ENCODE measurements around the gene WNT7B.

The WNT7B gene

DNA sequence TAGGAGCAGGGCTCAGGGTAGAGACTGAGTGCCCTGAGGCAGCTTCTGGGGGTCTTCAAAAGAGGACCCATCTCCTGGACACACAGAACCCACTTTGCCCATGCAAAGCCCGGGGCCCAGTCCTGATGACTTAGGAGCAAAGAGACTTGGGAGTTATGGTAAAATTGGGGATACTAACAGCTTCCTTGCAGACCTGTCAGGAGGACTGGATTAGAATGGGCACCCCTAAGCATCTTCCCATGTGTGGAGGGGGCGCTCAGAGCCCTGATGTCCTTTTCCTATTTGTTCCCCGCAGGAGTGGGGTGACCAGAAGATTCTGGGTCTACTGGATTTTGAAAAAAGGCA, 100.0 kb downstream of the WNT7B start:
- Histone ChIP-seq H3K9ac (ENCODE audit: low read length) (no peak overlapping the region), H3K4me2 (ENCODE audit: low read length, poor library complexity, severe bottlenecking) (no peak overlapping the region), H2BK120ac (ENCODE audit: low read depth, low read length) (no peak overlapping the region), H2AK5ac (ENCODE audit: low read length, severe bottlenecking) (no peak overlapping the region), H3K18ac (ENCODE audit: low read depth in 1 of 2, low read length in 2 of 2) (no peak overlapping the region), H3K4ac (ENCODE audit: low read depth in 1 of 2, low read length in 2 of 2) (no peak overlapping the region), H2BK15ac (ENCODE audit: low read depth, poor library complexity, severe bottlenecking) (no peak overlapping the region), H3K23ac (ENCODE audit: low read length in 2 of 2) (no peak overlapping the region), H3K9me3 (ENCODE audit: control insufficient read depth, low read length) (peaks cover 21% of the 10 kb centered on the region), H4K91ac (ENCODE audit: low read length) (no peak overlapping the region), H3K27ac (ENCODE audit: low read length, poor library complexity, severe bottlenecking) (no peak overlapping the region), H3K14ac (ENCODE audit: low read length in 2 of 2) (no peak overlapping the region), H4K8ac (ENCODE audit: low read length) (no peak overlapping the region), H3K27me3 (ENCODE audit: control insufficient read depth in 1 of 2, insufficient read depth in 1 of 2, low read length in 2 of 2) (peaks cover 45 to 77% of the 10 kb centered on the region in 2 experiments), H3K4me3 (ENCODE audit: insufficient read depth in 1 of 2, low read depth in 1 of 2, low read length in 2 of 2) (no peak overlapping the region), H2BK12ac (ENCODE audit: low read length in 2 of 2) (no peak overlapping the region), H2AFZ (ENCODE audit: low read depth, low read length) (no peak overlapping the region), H3K79me1 (replicated peaks; ENCODE audit: low read length, poor library complexity, severe bottlenecking) (no peaks in the 10 kb centered on the region), H3K36me3 (ENCODE audit: control insufficient read depth in 1 of 2, insufficient read depth in 2 of 2, low read depth in 1 of 2, low read length in 2 of 2) (peaks cover 0 to 5% of the 10 kb centered on the region in 2 experiments), H2BK5ac (ENCODE audit: low read depth, low read length, poor library complexity, severe bottlenecking) (no peak overlapping the region), H3K4me1 (ENCODE audit: control insufficient read depth, insufficient read depth, low read depth, low read length) (peaks cover 7% of the 10 kb centered on the region)
- DNase-seq, result no peak
- WGBS, result 74% methylated on average over 3 of the region's 3 CpGs

DNA sequence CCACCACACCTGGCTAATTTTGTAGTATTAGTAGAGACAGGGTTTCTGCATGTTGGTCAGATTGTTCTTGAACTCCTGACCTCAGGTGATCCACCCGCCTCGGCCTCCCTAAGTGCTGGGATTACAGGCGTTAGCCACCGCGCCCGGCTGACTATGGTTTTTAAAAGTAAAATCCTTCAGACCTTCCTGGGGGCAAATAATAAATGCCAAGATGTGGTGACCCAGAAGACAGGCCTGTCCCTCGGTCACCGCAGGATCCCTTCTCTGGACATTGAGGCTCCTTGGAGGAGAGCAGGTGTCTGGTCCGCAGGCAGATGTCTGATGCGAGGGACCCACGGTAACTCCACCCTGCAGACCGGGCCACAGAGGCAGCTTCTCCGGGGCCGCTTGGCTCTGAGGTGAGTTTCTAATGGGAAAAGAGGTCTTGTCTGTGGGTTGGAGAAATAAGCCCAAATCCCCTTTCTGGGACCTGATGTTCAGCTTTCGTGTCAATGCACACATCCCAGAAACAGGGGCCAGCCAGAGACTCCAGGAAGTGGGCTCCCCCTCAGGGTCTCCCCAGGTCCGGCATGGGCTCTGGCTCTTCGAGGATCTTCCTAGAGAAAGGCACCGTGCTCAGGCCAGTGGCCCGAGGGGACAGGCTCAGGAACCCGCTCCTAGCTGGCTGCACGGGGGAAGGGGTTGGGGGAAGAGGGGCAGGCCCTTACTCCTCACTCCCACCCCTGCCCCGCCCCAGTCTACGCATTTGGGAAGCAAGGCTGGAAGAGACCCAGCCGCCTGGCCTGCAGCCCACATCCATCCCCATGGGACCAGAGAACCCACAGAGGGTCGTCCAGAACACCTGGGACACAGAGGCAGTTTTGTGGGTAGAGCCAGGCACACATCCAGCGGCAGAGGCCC, 100.6 kb downstream of the WNT7B start:
- WGBS, result 88% methylated on average over 22 of the region's 26 CpGs
- Histone ChIP-seq H2BK120ac (ENCODE audit: low read depth, low read length) (no peak overlapping the region), H3K4ac (ENCODE audit: low read depth in 1 of 2, low read length in 2 of 2) (no peak overlapping the region), H2BK15ac (ENCODE audit: low read depth, poor library complexity, severe bottlenecking) (no peak overlapping the region), H3K27me3 (ENCODE audit: control insufficient read depth in 1 of 2, insufficient read depth in 1 of 2, low read length in 2 of 2) (peaks cover 42 to 70% of the 10 kb centered on the region in 2 experiments), H2BK12ac (ENCODE audit: low read length in 2 of 2) (no peak overlapping the region), H3K4me3 (ENCODE audit: insufficient read depth in 1 of 2, low read depth in 1 of 2, low read length in 2 of 2) (no peak overlapping the region), H4K8ac (ENCODE audit: low read length) (no peak overlapping the region), H3K79me1 (replicated peaks; ENCODE audit: low read length, poor library complexity, severe bottlenecking) (no peaks in the 10 kb centered on the region), H3K9me3 (ENCODE audit: control insufficient read depth, low read length) (peaks cover 21% of the 10 kb centered on the region), H3K9ac (ENCODE audit: low read length) (no peak overlapping the region), H2AK5ac (ENCODE audit: low read length, severe bottlenecking) (no peak overlapping the region), H3K4me2 (ENCODE audit: low read length, poor library complexity, severe bottlenecking) (no peak overlapping the region), H2BK5ac (ENCODE audit: low read depth, low read length, poor library complexity, severe bottlenecking) (no peak overlapping the region), H3K14ac (ENCODE audit: low read length in 2 of 2) (no peak overlapping the region), H4K91ac (ENCODE audit: low read length) (no peak overlapping the region), H3K23ac (ENCODE audit: low read length in 2 of 2) (no peak overlapping the region), H3K27ac (ENCODE audit: low read length, poor library complexity, severe bottlenecking) (no peak overlapping the region), H3K18ac (ENCODE audit: low read depth in 1 of 2, low read length in 2 of 2) (no peak overlapping the region), H2AFZ (ENCODE audit: low read depth, low read length) (no peak overlapping the region), H3K36me3 (ENCODE audit: control insufficient read depth in 1 of 2, insufficient read depth in 2 of 2, low read depth in 1 of 2, low read length in 2 of 2) (peaks cover 0 to 5% of the 10 kb centered on the region in 2 experiments), H3K4me1 (ENCODE audit: control insufficient read depth, insufficient read depth, low read depth, low read length) (peaks cover 7% of the 10 kb centered on the region)
- DNase-seq, result no peak

DNA sequence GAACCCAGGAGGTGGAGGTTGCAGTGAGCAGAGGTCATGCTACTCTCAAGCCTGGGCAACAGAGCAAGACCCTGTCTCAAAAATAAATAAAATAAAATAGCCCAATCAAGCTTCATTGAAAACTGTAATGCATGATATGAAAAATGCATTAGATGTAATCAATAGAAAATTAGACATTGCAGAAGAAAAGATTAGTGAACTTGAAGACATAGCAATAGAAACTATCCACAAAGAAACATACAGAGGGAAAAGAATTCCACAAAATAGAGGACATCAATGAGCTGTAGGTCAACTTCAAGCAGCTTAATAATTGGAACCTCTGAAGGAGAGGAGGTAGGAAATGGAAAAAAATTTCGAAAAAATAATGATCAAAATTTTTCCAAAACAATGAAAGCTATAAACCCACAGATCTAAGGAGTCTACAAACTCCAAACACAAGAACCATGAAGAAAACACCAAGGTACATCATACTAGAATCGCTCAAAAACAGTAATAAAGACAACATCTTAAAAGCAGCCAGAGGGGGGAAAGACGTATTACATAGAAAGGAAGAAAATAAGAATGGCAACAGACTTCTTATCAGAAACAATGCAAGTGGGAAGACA, 104.2 kb downstream of the WNT7B start:
- Histone ChIP-seq H3K4ac (ENCODE audit: low read depth in 1 of 2, low read length in 2 of 2) (no peak overlapping the region), H3K23ac (ENCODE audit: low read length in 2 of 2) (no peak overlapping the region), H3K27ac (ENCODE audit: low read length, poor library complexity, severe bottlenecking) (no peak overlapping the region), H2BK120ac (ENCODE audit: low read depth, low read length) (no peak overlapping the region), H4K91ac (ENCODE audit: low read length) (no peak overlapping the region), H3K27me3 (ENCODE audit: control insufficient read depth in 1 of 2, insufficient read depth in 1 of 2, low read length in 2 of 2) (peaks cover 40 to 67% of the 10 kb centered on the region in 2 experiments), H3K79me1 (replicated peaks; ENCODE audit: low read length, poor library complexity, severe bottlenecking) (no peaks in the 10 kb centered on the region), H3K36me3 (ENCODE audit: control insufficient read depth in 1 of 2, insufficient read depth in 2 of 2, low read depth in 1 of 2, low read length in 2 of 2) (peaks cover 0 to 9% of the 10 kb centered on the region in 2 experiments), H3K9me3 (ENCODE audit: control insufficient read depth, low read length) (peaks cover 21% of the 10 kb centered on the region), H2AK5ac (ENCODE audit: low read length, severe bottlenecking) (no peak overlapping the region), H3K4me1 (ENCODE audit: control insufficient read depth, insufficient read depth, low read depth, low read length) (peaks cover 4% of the 10 kb centered on the region), H2BK15ac (ENCODE audit: low read depth, poor library complexity, severe bottlenecking) (no peak overlapping the region), H3K9ac (ENCODE audit: low read length) (no peak overlapping the region), H2AFZ (ENCODE audit: low read depth, low read length) (no peak overlapping the region), H3K4me3 (ENCODE audit: insufficient read depth in 1 of 2, low read depth in 1 of 2, low read length in 2 of 2) (no peak overlapping the region), H3K4me2 (ENCODE audit: low read length, poor library complexity, severe bottlenecking) (no peak overlapping the region), H3K18ac (ENCODE audit: low read depth in 1 of 2, low read length in 2 of 2) (no peak overlapping the region), H3K14ac (ENCODE audit: low read length in 2 of 2) (no peak overlapping the region), H2BK5ac (ENCODE audit: low read depth, low read length, poor library complexity, severe bottlenecking) (no peak overlapping the region), H4K8ac (ENCODE audit: low read length) (no peak overlapping the region), H2BK12ac (ENCODE audit: low read length in 2 of 2) (no peak overlapping the region)
- no peak for DNase-seq
- no CpG with 5 or more reads among the region's 3 CpGs for WGBS

- Histone ChIP-seq H3K79me1 (replicated peaks; ENCODE audit: low read length, poor library complexity, severe bottlenecking) (no peaks in the 10 kb centered on the region), H2BK15ac (ENCODE audit: low read depth, poor library complexity, severe bottlenecking) (no peak overlapping the region), H3K36me3 (ENCODE audit: control insufficient read depth in 1 of 2, insufficient read depth in 2 of 2, low read depth in 1 of 2, low read length in 2 of 2) (peaks cover 0 to 4% of the 10 kb centered on the region in 2 experiments), H3K9me3 (ENCODE audit: control insufficient read depth, low read length) (peaks cover 21% of the 10 kb centered on the region), H3K9ac (ENCODE audit: low read length) (no peak overlapping the region), H4K91ac (ENCODE audit: low read length) (no peak overlapping the region), H3K27ac (ENCODE audit: low read length, poor library complexity, severe bottlenecking) (no peak overlapping the region), H2BK120ac (ENCODE audit: low read depth, low read length) (no peak overlapping the region), H3K27me3 (ENCODE audit: control insufficient read depth in 1 of 2, insufficient read depth in 1 of 2, low read length in 2 of 2) (peaks cover 35 to 63% of the 10 kb centered on the region in 2 experiments), H2BK5ac (ENCODE audit: low read depth, low read length, poor library complexity, severe bottlenecking) (no peak overlapping the region), H2AFZ (ENCODE audit: low read depth, low read length) (no peak overlapping the region), H4K8ac (ENCODE audit: low read length) (no peak overlapping the region), H3K4me1 (ENCODE audit: control insufficient read depth, insufficient read depth, low read depth, low read length) (peaks cover 15% of the 10 kb centered on the region), H3K4ac (ENCODE audit: low read depth in 1 of 2, low read length in 2 of 2) (no peak overlapping the region), H2AK5ac (ENCODE audit: low read length, severe bottlenecking) (no peak overlapping the region), H2BK12ac (ENCODE audit: low read length in 2 of 2) (no peak overlapping the region), H3K14ac (ENCODE audit: low read length in 2 of 2) (no peak overlapping the region), H3K23ac (ENCODE audit: low read length in 2 of 2) (no peak overlapping the region), H3K4me3 (ENCODE audit: insufficient read depth in 1 of 2, low read depth in 1 of 2, low read length in 2 of 2) (no peak overlapping the region), H3K4me2 (ENCODE audit: low read length, poor library complexity, severe bottlenecking) (no peak overlapping the region), H3K18ac (ENCODE audit: low read depth in 1 of 2, low read length in 2 of 2) (no peak overlapping the region)
- 95% methylated on average over 5 of the region's 6 CpGs for WGBS
- DNase-seq, result no peak
Observed at GRCh38 chr22:45871721-45872120, 105.2 kb downstream of the WNT7B start.
